GM13976 (cell line): ENCODE data around the gene NUMA1.

Experiments used
- DNase-seq: peaks from one replicate; pipeline ENCODE4 v3.0.0; 2012; ENCODE audit warnings: low spot score
- in situ Hi-C: fragments of 300-500 bp; cut with MboI; formaldehyde crosslinking; loops from one replicate; pipeline ENCODE4 v1.12.0; 2022; ENCODE audit warnings: low sequenced_read_pairs, mixed read lengths, inconsistent platforms; ENCODE audit not compliant: unreplicated experiment
- TF ChIP-seq, protein P1 (sequence below): IDR thresholded peaks from 2 replicates; pipeline ENCODE4 v1.5.1; 2012; ENCODE audit warnings: borderline replicate concordance, mild to moderate bottlenecking; ENCODE audit not compliant: insufficient read depth; ENCODE audit errors: extremely low read depth, missing control alignments, control extremely low read depth

NUMA1 gene

GRCh38 chr11:72102946-72103753 is 22.8 kb upstream of the NUMA1 start, which contains the start of gene LAMTOR1:
Gene LAMTOR1 (minus strand): TSS chr11:72103297. CDS start chr11:72103224, 73 bp downstream.
- in situ Hi-C loops, result no loop called here
- TF ChIP-seq, protein P1, sequence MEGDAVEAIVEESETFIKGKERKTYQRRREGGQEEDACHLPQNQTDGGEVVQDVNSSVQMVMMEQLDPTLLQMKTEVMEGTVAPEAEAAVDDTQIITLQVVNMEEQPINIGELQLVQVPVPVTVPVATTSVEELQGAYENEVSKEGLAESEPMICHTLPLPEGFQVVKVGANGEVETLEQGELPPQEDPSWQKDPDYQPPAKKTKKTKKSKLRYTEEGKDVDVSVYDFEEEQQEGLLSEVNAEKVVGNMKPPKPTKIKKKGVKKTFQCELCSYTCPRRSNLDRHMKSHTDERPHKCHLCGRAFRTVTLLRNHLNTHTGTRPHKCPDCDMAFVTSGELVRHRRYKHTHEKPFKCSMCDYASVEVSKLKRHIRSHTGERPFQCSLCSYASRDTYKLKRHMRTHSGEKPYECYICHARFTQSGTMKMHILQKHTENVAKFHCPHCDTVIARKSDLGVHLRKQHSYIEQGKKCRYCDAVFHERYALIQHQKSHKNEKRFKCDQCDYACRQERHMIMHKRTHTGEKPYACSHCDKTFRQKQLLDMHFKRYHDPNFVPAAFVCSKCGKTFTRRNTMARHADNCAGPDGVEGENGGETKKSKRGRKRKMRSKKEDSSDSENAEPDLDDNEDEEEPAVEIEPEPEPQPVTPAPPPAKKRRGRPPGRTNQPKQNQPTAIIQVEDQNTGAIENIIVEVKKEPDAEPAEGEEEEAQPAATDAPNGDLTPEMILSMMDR, result no peak
- peak; percentile 97 for DNase-seq

GRCh38 chr11:72102631-72102945 is 22.2 kb upstream of the NUMA1 start:
- in situ Hi-C loops, result no loop called here
- DNase-seq, result no peak
- TF ChIP-seq, protein P1, result no peak

DNA sequence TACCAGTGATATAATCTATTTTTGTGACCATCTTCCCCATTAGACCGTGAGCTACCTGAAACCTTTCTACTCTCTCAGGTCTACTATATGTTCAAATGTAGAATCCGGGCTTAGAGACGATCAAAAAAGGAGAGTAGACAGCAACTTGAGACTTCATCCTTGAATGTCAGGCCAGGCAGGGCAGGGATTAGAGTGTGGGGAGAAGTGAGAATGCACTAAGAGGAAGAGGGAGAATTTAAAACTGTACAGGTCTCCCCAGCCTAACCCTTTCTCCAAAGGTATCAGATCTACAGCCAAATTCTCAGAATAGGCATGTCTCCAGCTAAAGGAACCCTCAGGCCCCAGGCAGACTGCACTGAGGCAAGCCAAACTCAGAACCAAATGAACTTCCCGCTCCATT is 21.8 kb upstream of the NUMA1 start:
- TF ChIP-seq, protein P1, result no peak
- in situ Hi-C loops, result no loop called here

GRCh38 chr11:72100462-72100861 is 20.1 kb upstream of the NUMA1 start:
- TF ChIP-seq, protein P1, result no peak
- in situ Hi-C loops, result no loop called here
- DNase-seq, result no peak

More for the DNA sequence above, 21.8 kb upstream of the NUMA1 start:
- no peak for DNase-seq

DNA sequence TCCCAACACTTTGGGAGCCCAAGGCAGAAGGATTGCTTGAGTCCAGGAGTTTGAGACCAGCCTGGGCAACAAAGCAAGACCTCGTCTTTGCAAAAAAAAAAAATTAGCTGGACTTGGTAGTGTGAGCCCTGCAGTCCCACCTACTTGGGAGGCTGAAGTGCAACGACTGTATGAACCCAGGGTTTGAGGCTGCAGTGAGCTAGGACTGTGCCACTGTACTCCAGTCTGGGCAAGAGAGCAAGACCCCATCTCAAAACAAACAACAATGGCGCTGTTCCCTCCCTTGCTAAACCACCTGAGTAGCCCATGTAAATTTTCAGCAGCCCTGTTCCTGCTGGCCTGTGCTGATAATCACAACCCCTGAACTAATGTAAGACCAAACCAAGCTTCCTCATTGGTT is 19.7 kb upstream of the NUMA1 start:
- in situ Hi-C loops, result no loop called here
- DNase-seq, result no peak
- TF ChIP-seq, protein P1, result no peak

GRCh38 chr11:72098741-72099140 is 18.4 kb upstream of the NUMA1 start:
- TF ChIP-seq, protein P1, result no peak
- no peak for DNase-seq
- in situ Hi-C loops, result no loop called here

- DNase-seq, result peak; percentile 75
- in situ Hi-C loops, result loop anchor here (5.0 kb wide), 1 partner anchor 69 kb away; no protein-coding TSS in a partner anchor
- TF ChIP-seq, protein P1, result peak; percentile 83
These were observed 10.9 kb upstream of the NUMA1 start for GRCh38 chr11:72091292-72091691.
